GM20000 (cell line): ENCODE measurements around the gene PLA2R1.

ENCODE experiments used
- DNase-seq: peaks from one replicate; pipeline ENCODE4 v3.0.0; 2012; ENCODE audit warnings: low spot score
- TF ChIP-seq, protein P1 (sequence below): IDR thresholded peaks from 2 replicates; pipeline ENCODE4 v1.5.1; 2012; ENCODE audit warnings: mild to moderate bottlenecking, control low read depth; ENCODE audit errors: extremely low read depth, missing control alignments

PLA2R1 gene

DNA sequence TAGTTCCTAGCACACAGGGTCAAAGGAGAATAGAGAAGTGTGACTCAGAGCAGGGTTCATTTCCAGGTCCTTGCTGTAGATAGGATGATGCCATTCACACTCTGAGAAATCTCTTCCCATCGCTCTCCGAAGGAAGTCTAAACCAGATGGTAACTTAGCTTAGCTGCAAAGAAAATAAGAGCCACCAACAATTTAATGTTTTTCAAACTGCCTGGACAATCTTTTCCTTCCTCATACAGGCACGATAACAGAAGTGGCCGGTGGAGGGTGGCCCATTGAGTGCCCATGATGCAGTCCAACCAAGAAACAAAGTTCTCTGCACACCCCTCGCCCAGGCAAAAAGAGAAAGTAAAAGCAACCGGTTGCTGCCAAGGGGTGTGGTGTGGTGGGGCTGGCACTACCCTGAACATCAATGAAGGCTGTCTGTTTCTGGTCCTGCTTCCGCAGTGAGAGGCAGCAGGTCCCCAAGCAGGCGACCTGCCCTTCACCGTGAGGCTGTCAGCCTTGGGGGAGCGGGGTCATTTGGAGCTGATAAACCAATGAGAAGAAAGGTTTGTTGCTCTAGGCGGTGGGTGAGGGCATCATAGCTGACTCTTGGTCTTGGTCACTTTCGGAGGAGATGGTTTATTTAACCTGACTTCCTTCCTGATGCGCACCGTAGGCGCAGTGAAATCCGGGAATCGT, 158.8 kb downstream of the PLA2R1 start:
- peak; percentile 54 for DNase-seq
- TF ChIP-seq, protein P1, sequence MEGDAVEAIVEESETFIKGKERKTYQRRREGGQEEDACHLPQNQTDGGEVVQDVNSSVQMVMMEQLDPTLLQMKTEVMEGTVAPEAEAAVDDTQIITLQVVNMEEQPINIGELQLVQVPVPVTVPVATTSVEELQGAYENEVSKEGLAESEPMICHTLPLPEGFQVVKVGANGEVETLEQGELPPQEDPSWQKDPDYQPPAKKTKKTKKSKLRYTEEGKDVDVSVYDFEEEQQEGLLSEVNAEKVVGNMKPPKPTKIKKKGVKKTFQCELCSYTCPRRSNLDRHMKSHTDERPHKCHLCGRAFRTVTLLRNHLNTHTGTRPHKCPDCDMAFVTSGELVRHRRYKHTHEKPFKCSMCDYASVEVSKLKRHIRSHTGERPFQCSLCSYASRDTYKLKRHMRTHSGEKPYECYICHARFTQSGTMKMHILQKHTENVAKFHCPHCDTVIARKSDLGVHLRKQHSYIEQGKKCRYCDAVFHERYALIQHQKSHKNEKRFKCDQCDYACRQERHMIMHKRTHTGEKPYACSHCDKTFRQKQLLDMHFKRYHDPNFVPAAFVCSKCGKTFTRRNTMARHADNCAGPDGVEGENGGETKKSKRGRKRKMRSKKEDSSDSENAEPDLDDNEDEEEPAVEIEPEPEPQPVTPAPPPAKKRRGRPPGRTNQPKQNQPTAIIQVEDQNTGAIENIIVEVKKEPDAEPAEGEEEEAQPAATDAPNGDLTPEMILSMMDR: no peak

DNA sequence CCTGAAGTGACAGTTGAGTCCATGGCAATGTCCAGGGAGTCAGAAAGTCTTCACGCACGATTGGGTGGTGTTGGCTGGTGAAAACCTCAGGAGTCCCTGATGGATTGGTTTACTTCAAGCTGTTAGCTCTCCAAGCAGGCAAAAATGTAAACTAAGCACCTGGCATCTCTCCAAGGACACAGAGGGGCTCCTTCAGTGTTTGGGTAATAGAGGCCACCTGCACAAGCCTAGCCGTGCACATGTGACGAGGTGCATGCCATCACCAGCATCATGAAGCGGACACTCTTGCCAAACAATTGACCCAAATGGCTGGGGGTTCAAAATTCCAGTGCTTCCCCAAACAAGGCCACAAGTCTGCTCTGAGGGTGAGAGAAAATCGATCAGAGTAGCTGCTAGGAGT, 159.7 kb downstream of the PLA2R1 start:
- TF ChIP-seq, protein P1: no peak
- DNase-seq: no peak

DNA sequence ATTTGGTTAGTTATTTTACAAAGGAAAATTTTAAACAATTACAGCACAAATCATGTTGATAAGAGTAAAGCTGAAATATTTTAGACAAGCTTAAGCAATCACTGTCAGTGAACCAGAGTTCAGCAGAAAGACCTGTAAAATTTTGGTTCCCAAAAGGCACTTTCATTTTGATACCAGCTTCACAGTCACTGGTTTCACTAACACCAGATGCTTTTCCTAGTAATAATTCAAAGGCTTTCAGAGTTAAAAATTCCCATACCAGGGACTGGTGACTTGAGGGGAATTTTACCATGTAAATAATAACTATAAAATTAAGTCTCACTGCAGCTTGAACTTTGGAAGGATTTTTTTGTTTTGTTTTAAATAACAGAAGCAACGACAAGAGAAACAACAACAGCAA, 162.1 kb downstream of the PLA2R1 start:
- TF ChIP-seq, protein P1: no peak
- DNase-seq: no peak

DNA sequence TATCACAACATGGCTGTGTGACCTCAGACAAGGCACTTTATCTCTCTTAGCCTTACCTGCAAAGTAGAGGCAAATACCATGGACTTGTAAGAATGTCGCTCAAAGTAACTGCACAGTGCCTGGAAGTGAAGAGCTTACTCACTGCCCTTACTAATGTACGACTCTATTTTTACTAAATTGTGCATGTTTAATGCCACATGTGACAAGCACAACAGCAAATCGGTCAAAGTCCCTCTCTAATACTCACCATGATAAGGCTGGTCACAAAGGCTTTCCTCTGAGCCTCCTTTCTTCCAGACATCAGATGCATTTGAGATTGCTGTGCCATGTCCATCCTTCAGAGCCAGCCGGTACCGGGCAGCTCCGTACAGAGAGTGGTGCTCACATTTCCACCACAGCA, 164.0 kb downstream of the PLA2R1 start:
- DNase-seq: no peak
- TF ChIP-seq, protein P1: no peak

DNA sequence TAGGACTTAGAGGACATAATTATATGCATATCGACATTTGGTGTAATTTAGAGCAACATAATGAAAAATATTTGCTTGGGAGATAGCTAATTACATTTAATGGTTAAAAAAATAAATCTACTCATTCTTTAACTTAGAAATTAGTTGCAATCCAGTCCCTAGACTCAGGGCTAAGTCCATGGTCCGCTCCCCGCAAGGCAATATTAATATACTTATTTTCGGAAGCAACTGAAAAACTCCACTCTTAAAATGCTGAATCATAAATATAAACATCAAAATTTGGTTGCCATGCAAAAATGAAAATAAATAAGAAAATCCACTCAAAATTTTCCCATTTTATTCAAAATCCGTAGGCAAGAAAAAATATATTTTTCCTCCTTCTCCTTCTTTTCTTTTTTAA, 164.7 kb downstream of the PLA2R1 start:
- TF ChIP-seq, protein P1: no peak
- no peak for DNase-seq

DNA sequence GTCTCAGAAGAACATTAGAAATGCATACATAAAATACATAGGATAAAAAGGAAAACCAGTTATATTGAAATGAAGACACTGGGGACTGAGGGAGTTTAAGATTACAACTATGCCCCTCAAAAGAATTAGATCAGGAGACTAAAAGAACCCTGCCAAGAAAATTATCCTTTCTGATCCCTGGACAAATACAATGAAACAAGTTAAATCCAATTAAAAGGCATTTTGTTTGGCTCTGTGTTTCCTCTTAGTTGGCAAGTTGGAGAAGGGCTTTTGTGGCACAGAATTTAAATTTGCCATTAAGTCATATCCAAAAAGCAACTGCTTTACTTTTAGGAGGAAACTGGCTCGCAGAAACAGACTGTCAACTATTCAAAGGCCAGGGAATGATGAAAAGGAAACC, 165.3 kb downstream of the PLA2R1 start:
- DNase-seq: no peak

DNA sequence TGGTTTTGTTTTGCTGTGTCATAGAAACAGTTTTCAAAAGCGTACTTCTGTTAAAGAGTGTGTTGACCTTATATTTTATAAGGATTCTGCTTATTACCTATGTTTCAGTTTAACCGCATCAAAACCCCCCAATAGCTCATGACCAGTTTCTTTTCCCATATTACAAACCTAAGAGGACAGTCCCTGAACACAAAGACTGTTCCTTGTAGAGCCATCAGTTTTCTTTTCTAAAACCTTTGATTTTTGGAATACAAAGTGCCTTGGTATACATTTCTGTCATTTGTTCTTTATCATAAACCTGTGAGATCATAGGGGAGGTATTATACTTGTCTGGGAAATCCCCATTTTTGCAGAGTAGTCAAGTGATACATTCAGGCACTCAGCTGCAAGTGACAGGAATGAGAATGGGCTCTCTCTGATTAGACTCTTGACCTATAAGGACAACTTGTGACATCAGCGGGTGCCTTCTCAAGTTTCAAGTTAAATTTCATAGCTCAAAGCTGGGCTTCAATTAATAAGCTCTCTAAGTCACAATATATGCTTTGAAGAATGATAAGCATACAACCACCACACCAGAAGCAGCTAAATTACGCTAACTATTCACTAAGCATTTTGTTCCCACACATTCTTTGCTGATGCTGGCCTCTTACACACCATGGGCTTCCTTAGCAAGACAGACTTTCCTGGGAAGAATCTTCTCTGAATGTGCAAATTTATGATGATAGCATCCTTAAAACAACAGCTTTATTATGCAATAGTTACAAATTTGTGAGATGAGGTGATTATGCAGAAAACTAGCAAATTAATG, 167.0 kb downstream of the PLA2R1 start:
- TF ChIP-seq, protein P1: no peak
- peak; percentile 58 for DNase-seq

More for the DNA sequence above, 165.3 kb downstream of the PLA2R1 start:
- TF ChIP-seq, protein P1: no peak
